Limb (tissue), 2 donors: Measurements from ENCODE around the gene DPYD.

ENCODE experiments used
- DNase-seq, 2 donors: peaks; one replicate each; pipeline ENCODE4 v3.0.0-alpha.2; 2016; ENCODE audit errors: extremely low spot score in 2 of 2

Gene DPYD

GRCh38 chr1:97545446-97545845, 375.4 kb downstream of the DPYD start:
- no peak for DNase-seq

- DNase-seq, result no peak
These were observed 380.4 kb downstream of the DPYD start for GRCh38 chr1:97540346-97540888.

GRCh38 chr1:97538113-97538512, 382.7 kb downstream of the DPYD start:
- no peak for DNase-seq

- DNase-seq, result no peak
These were observed 387.5 kb downstream of the DPYD start for GRCh38 chr1:97533358-97533757.

GRCh38 chr1:97529600-97529999, 391.2 kb downstream of the DPYD start:
- DNase-seq, result no peak

GRCh38 chr1:97524211-97524610, 396.6 kb downstream of the DPYD start:
- no peak for DNase-seq

- no peak for DNase-seq
These were observed 404.2 kb downstream of the DPYD start for GRCh38 chr1:97516588-97516987.

- no peak for DNase-seq
These were observed 412.1 kb downstream of the DPYD start for GRCh38 chr1:97508653-97509218.

GRCh38 chr1:97507863-97508262, 413.0 kb downstream of the DPYD start:
- DNase-seq, result no peak

- DNase-seq, result no peak
These were observed 414.5 kb downstream of the DPYD start for GRCh38 chr1:97506368-97506767.

- DNase-seq, result no peak
These were observed 415.0 kb downstream of the DPYD start for GRCh38 chr1:97505816-97506215.

- no peak for DNase-seq
These were observed 415.5 kb downstream of the DPYD start for GRCh38 chr1:97505289-97505688.

- DNase-seq, result no peak
These were observed 418.5 kb downstream of the DPYD start for GRCh38 chr1:97502360-97502759.

GRCh38 chr1:97501628-97502027, 419.2 kb downstream of the DPYD start:
- no peak for DNase-seq

GRCh38 chr1:97500760-97501159, 420.1 kb downstream of the DPYD start:
- DNase-seq, result no peak

- no peak for DNase-seq
These were observed 421.2 kb downstream of the DPYD start for GRCh38 chr1:97499667-97500066.

GRCh38 chr1:97489834-97490233, 431.0 kb downstream of the DPYD start:
- DNase-seq, result no peak

GRCh38 chr1:97488530-97488929, 432.3 kb downstream of the DPYD start:
- no peak for DNase-seq

- no peak for DNase-seq
These were observed 438.8 kb downstream of the DPYD start for GRCh38 chr1:97482022-97482421.

- no peak for DNase-seq
These were observed 453.4 kb downstream of the DPYD start for GRCh38 chr1:97467445-97467844.

GRCh38 chr1:97464305-97464704, 456.5 kb downstream of the DPYD start:
- no peak for DNase-seq

- no peak for DNase-seq
These were observed 459.1 kb downstream of the DPYD start for GRCh38 chr1:97461782-97462181.

- no peak for DNase-seq
These were observed 463.3 kb downstream of the DPYD start for GRCh38 chr1:97457446-97458089.
